ENCODE measurements around the gene SAA2.

SAA2 gene

GRCh38 chr11:18225913-18226312 lies 22.6 kb downstream of the SAA2 start:
- CTCF ChIA-PET: interaction anchor here (0.7 to 4.7 kb wide), 2 partner anchors 18 to 111 kb away, joined by 4 to 27 read pairs; no protein-coding TSS in a partner anchor
- Histone ChIP-seq H3K27ac (ENCODE audit: extremely low read depth, low read depth, low read length) (no peak overlapping the region), H3K36me3 (ENCODE audit: control insufficient read depth in 2 of 2, insufficient read depth in 1 of 2, low read length in 2 of 2) (no peaks in the 10 kb centered on the region), H3K9me3 (ENCODE audit: control insufficient read depth, insufficient read depth, low read depth, low read length) (no peaks in the 10 kb centered on the region), H3K4me3 (ENCODE audit: low read depth, low read length) (no peak overlapping the region), H3K4me1 (ENCODE audit: control insufficient read depth, insufficient read depth, low read length) (no peaks in the 10 kb centered on the region)
- POLR2A ChIA-PET: no interaction called here
- TF ChIP-seq ZNF777 (tag by site-specific recombination; IDR thresholded peaks at IDR 0.05; ENCODE audit: borderline replicate concordance) (no peak), ZNF133 (tag by site-specific recombination; IDR thresholded peaks at IDR 0.05) (no peak), ZBTB7A (tag by site-specific recombination; IDR thresholded peaks at IDR 0.05; ENCODE audit: low read depth) (no peak), ZNF37A (tag by site-specific recombination; IDR thresholded peaks at IDR 0.05) (no peak), ZNF211 (tag by site-specific recombination; IDR thresholded peaks at IDR 0.05; ENCODE audit: low read depth) (no peak)
- TF ChIP-seq, protein P1, sequence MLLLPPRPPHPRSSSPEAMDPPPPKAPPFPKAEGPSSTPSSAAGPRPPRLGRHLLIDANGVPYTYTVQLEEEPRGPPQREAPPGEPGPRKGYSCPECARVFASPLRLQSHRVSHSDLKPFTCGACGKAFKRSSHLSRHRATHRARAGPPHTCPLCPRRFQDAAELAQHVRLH (tag by site-specific recombination; IDR thresholded peaks at IDR 0.05): no peak

DNA sequence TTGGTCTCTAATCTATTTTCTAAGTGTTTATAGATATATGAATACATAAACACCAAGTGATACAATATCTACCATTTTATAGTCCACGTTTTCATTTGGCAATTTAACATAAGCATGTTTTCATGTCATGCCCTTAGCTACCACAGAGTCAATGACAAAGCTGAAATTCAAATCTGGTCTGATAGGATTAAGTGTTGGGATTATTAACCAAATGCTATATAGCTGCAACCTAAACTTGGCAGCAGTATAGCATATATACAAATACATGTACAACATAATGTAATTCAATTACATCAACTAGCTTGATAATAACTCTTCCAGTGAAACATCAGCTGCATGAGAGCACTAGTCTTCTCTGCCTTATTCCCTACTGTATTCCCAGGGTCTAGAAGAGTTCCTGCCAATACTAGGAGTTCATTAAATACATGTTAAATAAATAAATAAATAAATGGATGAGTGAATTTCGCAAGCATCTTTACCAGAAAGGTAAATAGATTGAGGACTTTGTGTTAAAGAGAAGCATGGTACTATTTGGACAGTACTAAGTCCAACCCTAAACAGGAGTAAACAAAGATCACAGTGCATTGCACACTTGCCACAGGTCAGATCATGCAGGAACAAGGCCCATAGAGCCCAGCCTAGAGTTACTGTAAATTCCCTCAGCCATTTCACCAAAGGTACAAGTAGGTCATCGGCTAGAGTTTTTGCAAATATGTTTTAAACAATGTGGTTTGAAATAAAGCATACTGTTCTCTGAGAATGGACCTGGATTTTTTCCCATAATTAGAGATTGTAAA lies 24.7 kb downstream of the SAA2 start:
- Histone ChIP-seq H3K9me3 (ENCODE audit: control insufficient read depth, insufficient read depth, low read depth, low read length) (no peaks in the 10 kb centered on the region), H3K4me3 (ENCODE audit: low read depth, low read length) (no peak overlapping the region), H3K4me1 (ENCODE audit: control insufficient read depth, insufficient read depth, low read length) (no peaks in the 10 kb centered on the region), H3K36me3 (ENCODE audit: control insufficient read depth in 2 of 2, insufficient read depth in 1 of 2, low read length in 2 of 2) (no peaks in the 10 kb centered on the region), H3K27ac (ENCODE audit: extremely low read depth, low read depth, low read length) (no peak overlapping the region)
- CTCF ChIA-PET: interaction anchor here (0.7 to 4.7 kb wide), 3 partner anchors 20 to 718 kb away, joined by 3 to 27 read pairs (median 3); no protein-coding TSS in a partner anchor
- TF ChIP-seq ZNF148 (tag by site-specific recombination; IDR thresholded peaks at IDR 0.05; ENCODE audit: borderline replicate concordance): no peak
- TF ChIP-seq ZFHX2 (tag by site-specific recombination; conservative IDR thresholded peaks at IDR 0.05): no peak
- TF ChIP-seq, protein P2, sequence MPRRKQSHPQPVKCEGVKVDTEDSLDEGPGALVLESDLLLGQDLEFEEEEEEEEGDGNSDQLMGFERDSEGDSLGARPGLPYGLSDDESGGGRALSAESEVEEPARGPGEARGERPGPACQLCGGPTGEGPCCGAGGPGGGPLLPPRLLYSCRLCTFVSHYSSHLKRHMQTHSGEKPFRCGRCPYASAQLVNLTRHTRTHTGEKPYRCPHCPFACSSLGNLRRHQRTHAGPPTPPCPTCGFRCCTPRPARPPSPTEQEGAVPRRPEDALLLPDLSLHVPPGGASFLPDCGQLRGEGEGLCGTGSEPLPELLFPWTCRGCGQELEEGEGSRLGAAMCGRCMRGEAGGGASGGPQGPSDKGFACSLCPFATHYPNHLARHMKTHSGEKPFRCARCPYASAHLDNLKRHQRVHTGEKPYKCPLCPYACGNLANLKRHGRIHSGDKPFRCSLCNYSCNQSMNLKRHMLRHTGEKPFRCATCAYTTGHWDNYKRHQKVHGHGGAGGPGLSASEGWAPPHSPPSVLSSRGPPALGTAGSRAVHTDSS (tag by site-specific recombination; IDR thresholded peaks at IDR 0.05): no peak
- no peak for TF ChIP-seq ZNF175 (tag by site-specific recombination; IDR thresholded peaks at IDR 0.05)
- TF ChIP-seq ZNF362 (tag by site-specific recombination; IDR thresholded peaks at IDR 0.05): no peak
- TF ChIP-seq, protein P3, sequence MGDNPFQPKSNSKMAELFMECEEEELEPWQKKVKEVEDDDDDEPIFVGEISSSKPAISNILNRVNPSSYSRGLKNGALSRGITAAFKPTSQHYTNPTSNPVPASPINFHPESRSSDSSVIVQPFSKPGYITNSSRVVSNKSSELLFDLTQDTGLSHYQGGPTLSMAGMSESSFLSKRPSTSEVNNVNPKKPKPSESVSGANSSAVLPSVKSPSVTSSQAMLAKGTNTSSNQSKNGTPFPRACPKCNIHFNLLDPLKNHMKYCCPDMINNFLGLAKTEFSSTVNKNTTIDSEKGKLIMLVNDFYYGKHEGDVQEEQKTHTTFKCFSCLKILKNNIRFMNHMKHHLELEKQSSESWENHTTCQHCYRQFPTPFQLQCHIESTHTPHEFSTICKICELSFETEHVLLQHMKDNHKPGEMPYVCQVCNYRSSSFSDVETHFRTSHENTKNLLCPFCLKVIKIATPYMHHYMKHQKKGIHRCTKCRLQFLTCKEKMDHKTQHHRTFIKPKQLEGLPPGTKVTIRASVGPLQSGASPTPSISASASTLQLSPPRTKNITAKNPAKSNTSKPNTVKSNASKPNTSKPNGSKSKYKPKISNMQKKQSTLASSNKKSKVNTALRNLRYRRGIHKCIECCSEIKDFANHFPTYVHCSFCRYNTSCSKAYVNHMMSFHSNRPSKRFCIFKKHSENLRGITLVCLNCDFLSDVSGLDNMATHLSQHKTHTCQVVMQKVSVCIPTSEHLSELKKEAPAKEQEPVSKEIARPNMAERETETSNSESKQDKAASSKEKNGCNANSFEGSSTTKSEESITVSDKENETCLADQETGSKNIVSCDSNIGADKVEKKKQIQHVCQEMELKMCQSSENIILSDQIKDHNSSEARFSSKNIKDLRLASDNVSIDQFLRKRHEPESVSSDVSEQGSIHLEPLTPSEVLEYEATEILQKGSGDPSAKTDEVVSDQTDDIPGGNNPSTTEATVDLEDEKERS (tag by site-specific recombination; IDR thresholded peaks at IDR 0.05): no peak
- TF ChIP-seq ZNF624 (tag by site-specific recombination; IDR thresholded peaks at IDR 0.05): no peak
- no peak for TF ChIP-seq ZNF791 (tag by site-specific recombination; IDR thresholded peaks at IDR 0.05)
- no peak for TF ChIP-seq YY2 (tag by site-specific recombination; IDR thresholded peaks at IDR 0.05)
- POLR2A ChIA-PET: no interaction called here
